ENCODE measurements around the gene TBC1D5. TPM values are rescaled to one million over a fixed set of nuclear protein-coding genes. Genes with fewer than 3 reads are reported as not detected.
"Not testable (repeated sequence)": the region's sequence is repeated elsewhere in the genome, so short reads cannot be mapped to it uniquely, and the experiment has no call there.

Gene TBC1D5
- total and polyA plus RNA-seq, 4 donors, result 11.8 to 75.5 (median 34.5) TPM

- no peaks in the 10 kb centered on the region for H3K27me3 ChIP-seq (ENCODE audit: control insufficient read depth in 1 of 2, insufficient read depth in 2 of 2, low read length in 1 of 2)
- H3K4me3 ChIP-seq (ENCODE audit: low read length in 2 of 2), result no peak overlapping the region
- ATAC-seq (ENCODE audit: low FRiP score) (no peak), DNase-seq (no peak)
- no peaks in the 10 kb centered on the region for H3K9me3 ChIP-seq (ENCODE audit: control insufficient read depth, low read length)
- no peak overlapping the region for H3K27ac ChIP-seq (ENCODE audit: low read depth in 1 of 2, low read length in 2 of 2)
- intact Hi-C loops (cut with DNase I), result no loop called here
- no peaks in the 10 kb centered on the region for H3K36me3 ChIP-seq (ENCODE audit: control insufficient read depth in 1 of 2, insufficient read depth in 2 of 2, low read length in 1 of 2)
- no peaks in the 10 kb centered on the region for H3K4me1 ChIP-seq (ENCODE audit: control insufficient read depth in 1 of 2, insufficient read depth in 2 of 2, low read length in 2 of 2)
- WGBS, 2 donors, result 97 to 98% methylated on average over 2 of the region's 2 CpGs
Measured at GRCh38 chr3:17623464-17623863, 119.0 kb downstream of the TBC1D5 start.

DNA sequence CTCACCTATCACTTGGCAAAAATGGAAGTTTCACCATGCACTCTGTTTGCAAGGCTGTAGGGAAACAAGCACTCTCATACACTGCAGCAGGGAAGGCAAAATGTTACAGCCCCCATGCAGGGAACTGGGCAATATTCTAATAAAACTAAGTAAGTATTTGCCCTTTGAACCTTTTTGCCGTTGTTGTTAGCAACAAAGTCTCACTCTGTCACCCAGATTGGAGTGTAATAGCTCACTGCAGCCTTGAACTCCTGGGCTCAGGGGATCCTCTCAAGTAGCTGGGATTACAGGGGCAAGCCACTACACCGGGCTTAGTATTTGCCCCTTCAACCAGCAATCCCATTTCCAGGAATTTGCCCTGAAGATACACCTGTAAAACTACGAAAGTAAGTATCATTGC is 122.5 kb downstream of the TBC1D5 start:
- H3K4me3 ChIP-seq (ENCODE audit: low read length in 2 of 2), result no peak overlapping the region
- no peak for ATAC-seq (ENCODE audit: low FRiP score)
- H3K27ac ChIP-seq (ENCODE audit: low read depth in 1 of 2, low read length in 2 of 2), result no peak overlapping the region
- 89 to 92% methylated on average over 3 of the region's 3 CpGs for WGBS, 2 donors
- no peaks in the 10 kb centered on the region for H3K9me3 ChIP-seq (ENCODE audit: control insufficient read depth, low read length)
- H3K4me1 ChIP-seq (ENCODE audit: control insufficient read depth in 1 of 2, insufficient read depth in 2 of 2, low read length in 2 of 2), result no peaks in the 10 kb centered on the region
- no peak for DNase-seq
- intact Hi-C loops (cut with DNase I), result no loop called here
- no peaks in the 10 kb centered on the region for H3K27me3 ChIP-seq (ENCODE audit: control insufficient read depth in 1 of 2, insufficient read depth in 2 of 2, low read length in 1 of 2)
- H3K36me3 ChIP-seq (ENCODE audit: control insufficient read depth in 1 of 2, insufficient read depth in 2 of 2, low read length in 1 of 2), result no peaks in the 10 kb centered on the region

- H3K9me3 ChIP-seq (ENCODE audit: control insufficient read depth, low read length); H3K4me1 ChIP-seq (ENCODE audit: control insufficient read depth in 1 of 2, insufficient read depth in 2 of 2, low read length in 2 of 2); H3K4me3 ChIP-seq (ENCODE audit: low read length in 2 of 2); H3K27me3 ChIP-seq (ENCODE audit: control insufficient read depth in 1 of 2, insufficient read depth in 2 of 2, low read length in 1 of 2); ATAC-seq (ENCODE audit: low FRiP score); H3K36me3 ChIP-seq (ENCODE audit: control insufficient read depth in 1 of 2, insufficient read depth in 2 of 2, low read length in 1 of 2); intact Hi-C loops (cut with DNase I); H3K27ac ChIP-seq (ENCODE audit: low read depth in 1 of 2, low read length in 2 of 2); DNase-seq: not testable (repeated sequence)
- 78 to 80% methylated on average over 4 of the region's 4 CpGs for WGBS, 2 donors
Measured at GRCh38 chr3:17613017-17613416, 129.4 kb downstream of the TBC1D5 start.

DNA sequence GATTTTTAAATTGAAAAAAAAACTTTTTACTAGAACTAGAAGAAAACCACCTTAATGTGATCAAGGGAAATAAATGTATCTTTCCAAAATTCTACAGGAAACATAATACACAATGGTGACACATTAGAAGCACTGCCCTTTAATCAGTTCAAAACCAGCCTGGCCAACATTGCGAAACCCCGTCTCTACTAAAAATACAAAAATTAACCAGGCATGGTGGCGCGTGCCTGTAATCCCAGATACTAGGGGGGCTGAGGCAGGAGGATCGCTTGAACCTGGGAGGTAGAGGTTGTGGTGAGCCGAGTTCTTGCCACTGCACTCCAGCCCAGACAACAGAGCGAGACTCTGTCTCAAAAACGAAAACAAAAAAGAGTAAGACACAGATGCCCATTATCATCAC is 134.5 kb downstream of the TBC1D5 start:
- no peaks in the 10 kb centered on the region for H3K9me3 ChIP-seq (ENCODE audit: control insufficient read depth, low read length)
- no peak overlapping the region for H3K27ac ChIP-seq (ENCODE audit: low read depth in 1 of 2, low read length in 2 of 2)
- intact Hi-C loops (cut with DNase I), result no loop called here
- ATAC-seq (ENCODE audit: low FRiP score) (no peak), DNase-seq (no peak)
- WGBS, 2 donors, result 95 to 96% methylated on average over 8 of the region's 8 CpGs
- H3K4me3 ChIP-seq (ENCODE audit: low read length in 2 of 2), result no peak overlapping the region
- no peaks in the 10 kb centered on the region for H3K36me3 ChIP-seq (ENCODE audit: control insufficient read depth in 1 of 2, insufficient read depth in 2 of 2, low read length in 1 of 2)
- H3K4me1 ChIP-seq (ENCODE audit: control insufficient read depth in 1 of 2, insufficient read depth in 2 of 2, low read length in 2 of 2), result no peaks in the 10 kb centered on the region
- H3K27me3 ChIP-seq (ENCODE audit: control insufficient read depth in 1 of 2, insufficient read depth in 2 of 2, low read length in 1 of 2), result no peaks in the 10 kb centered on the region

GRCh38 chr3:17605934-17606333 is 136.5 kb downstream of the TBC1D5 start:
- no peaks in the 10 kb centered on the region for H3K27me3 ChIP-seq (ENCODE audit: control insufficient read depth in 1 of 2, insufficient read depth in 2 of 2, low read length in 1 of 2)
- ATAC-seq (ENCODE audit: low FRiP score) (no peak), DNase-seq (no peak)
- WGBS, 2 donors, result 93 to 94% methylated on average over 5 of the region's 5 CpGs
- no peaks in the 10 kb centered on the region for H3K9me3 ChIP-seq (ENCODE audit: control insufficient read depth, low read length)
- no peak overlapping the region for H3K4me3 ChIP-seq (ENCODE audit: low read length in 2 of 2)
- no peaks in the 10 kb centered on the region for H3K4me1 ChIP-seq (ENCODE audit: control insufficient read depth in 1 of 2, insufficient read depth in 2 of 2, low read length in 2 of 2)
- H3K27ac ChIP-seq (ENCODE audit: low read depth in 1 of 2, low read length in 2 of 2), result no peak overlapping the region
- no peaks in the 10 kb centered on the region for H3K36me3 ChIP-seq (ENCODE audit: control insufficient read depth in 1 of 2, insufficient read depth in 2 of 2, low read length in 1 of 2)
- intact Hi-C loops (cut with DNase I), result no loop called here

GRCh38 chr3:17605032-17605431 is 137.4 kb downstream of the TBC1D5 start:
- H3K4me3 ChIP-seq (ENCODE audit: low read length in 2 of 2), result no peak overlapping the region
- ATAC-seq (ENCODE audit: low FRiP score) (no peak), DNase-seq (no peak)
- H3K27me3 ChIP-seq (ENCODE audit: control insufficient read depth in 1 of 2, insufficient read depth in 2 of 2, low read length in 1 of 2), result no peaks in the 10 kb centered on the region
- no peaks in the 10 kb centered on the region for H3K4me1 ChIP-seq (ENCODE audit: control insufficient read depth in 1 of 2, insufficient read depth in 2 of 2, low read length in 2 of 2)
- no peaks in the 10 kb centered on the region for H3K9me3 ChIP-seq (ENCODE audit: control insufficient read depth, low read length)
- H3K36me3 ChIP-seq (ENCODE audit: control insufficient read depth in 1 of 2, insufficient read depth in 2 of 2, low read length in 1 of 2), result no peaks in the 10 kb centered on the region
- intact Hi-C loops (cut with DNase I), result no loop called here
- no peak overlapping the region for H3K27ac ChIP-seq (ENCODE audit: low read depth in 1 of 2, low read length in 2 of 2)

DNA sequence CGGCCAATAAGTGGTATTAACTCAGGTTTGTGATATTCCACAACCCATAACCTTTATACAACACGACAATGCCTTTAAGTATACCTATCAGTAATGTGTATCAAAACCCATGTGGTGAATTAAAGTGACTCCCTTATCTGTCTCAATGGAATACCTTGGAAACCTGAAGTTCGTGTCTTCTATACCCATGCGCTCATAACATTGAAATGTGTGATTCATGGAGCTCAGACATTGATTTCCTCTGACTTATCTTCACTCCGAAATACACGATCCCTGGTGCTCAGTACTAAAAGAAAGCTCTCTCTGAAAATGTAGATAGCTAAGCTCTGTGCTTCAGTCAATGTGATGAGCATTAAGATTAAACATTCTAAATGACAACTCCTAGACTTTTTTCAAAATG is 140.3 kb downstream of the TBC1D5 start:
- intact Hi-C loops (cut with DNase I), result no loop called here
- DNase-seq (no peak), ATAC-seq (ENCODE audit: low FRiP score) (no peak)
- 96 to 97% methylated on average over 6 of the region's 6 CpGs for WGBS, 2 donors
- Histone ChIP-seq H3K4me3 (ENCODE audit: low read length in 2 of 2) (no peak overlapping the region), H3K4me1 (ENCODE audit: control insufficient read depth in 1 of 2, insufficient read depth in 2 of 2, low read length in 2 of 2) (no peaks in the 10 kb centered on the region), H3K27ac (ENCODE audit: low read depth in 1 of 2, low read length in 2 of 2) (no peak overlapping the region), H3K9me3 (ENCODE audit: control insufficient read depth, low read length) (no peaks in the 10 kb centered on the region), H3K27me3 (ENCODE audit: control insufficient read depth in 1 of 2, insufficient read depth in 2 of 2, low read length in 1 of 2) (no peaks in the 10 kb centered on the region), H3K36me3 (ENCODE audit: control insufficient read depth in 1 of 2, insufficient read depth in 2 of 2, low read length in 1 of 2) (no peaks in the 10 kb centered on the region)

DNA sequence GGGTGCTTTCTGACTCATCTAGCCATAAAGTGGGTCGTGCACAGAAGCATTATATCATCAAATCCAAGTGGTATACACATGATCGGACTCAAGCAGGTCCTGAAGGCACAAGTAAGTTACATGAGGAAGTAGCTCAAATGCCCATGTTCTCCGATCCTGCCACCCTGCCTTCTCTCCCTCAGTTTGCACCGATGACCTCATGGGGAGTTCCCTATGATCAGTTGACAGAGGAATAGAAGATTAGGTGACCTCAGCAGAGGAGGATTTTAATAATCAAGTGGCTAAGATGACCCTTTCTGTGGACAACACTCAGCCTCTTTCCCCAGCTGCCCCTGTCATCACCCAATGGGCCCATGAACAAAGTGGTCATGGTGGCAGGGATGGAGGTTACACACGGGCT is 149.5 kb downstream of the TBC1D5 start:
- Histone ChIP-seq H3K4me3 (ENCODE audit: low read length in 2 of 2) (no peak overlapping the region), H3K27ac (ENCODE audit: low read depth in 1 of 2, low read length in 2 of 2) (no peak overlapping the region), H3K9me3 (ENCODE audit: control insufficient read depth, low read length) (peaks cover 4% of the 10 kb centered on the region), H3K27me3 (ENCODE audit: control insufficient read depth in 1 of 2, insufficient read depth in 2 of 2, low read length in 1 of 2) (no peaks in the 10 kb centered on the region), H3K36me3 (ENCODE audit: control insufficient read depth in 1 of 2, insufficient read depth in 2 of 2, low read length in 1 of 2) (peaks cover 0 to 1% of the 10 kb centered on the region in 2 donors), H3K4me1 (ENCODE audit: control insufficient read depth in 1 of 2, insufficient read depth in 2 of 2, low read length in 2 of 2) (no peaks in the 10 kb centered on the region)
- DNase-seq (no peak), ATAC-seq (ENCODE audit: low FRiP score) (no peak)
- WGBS, 2 donors, result 94 to 98% methylated on average over 5 of the region's 5 CpGs
- intact Hi-C loops (cut with DNase I), result no loop called here

DNA sequence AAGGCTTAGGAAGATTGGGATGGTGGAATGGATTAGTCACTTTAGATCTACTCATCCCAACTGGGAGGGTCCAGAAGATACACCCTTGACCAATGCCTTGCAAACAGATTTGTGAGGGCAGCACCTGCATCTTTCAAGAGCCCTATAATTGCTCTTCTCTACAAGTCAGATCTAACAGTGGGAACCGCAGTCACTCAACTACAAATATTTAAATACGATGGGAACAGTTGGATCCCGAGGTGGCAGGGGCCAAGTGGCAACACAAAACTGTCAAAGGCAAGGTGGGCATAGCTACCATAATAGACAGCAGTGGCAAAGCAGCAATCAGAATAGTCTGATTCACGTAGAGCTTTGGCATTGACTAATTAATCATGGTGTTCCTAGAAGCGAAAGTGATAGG is 152.0 kb downstream of the TBC1D5 start:
- no peaks in the 10 kb centered on the region for H3K4me1 ChIP-seq (ENCODE audit: control insufficient read depth in 1 of 2, insufficient read depth in 2 of 2, low read length in 2 of 2)
- H3K27ac ChIP-seq (ENCODE audit: low read depth in 1 of 2, low read length in 2 of 2), result no peak overlapping the region
- intact Hi-C loops (cut with DNase I), result no loop called here
- no peak overlapping the region for H3K4me3 ChIP-seq (ENCODE audit: low read length in 2 of 2)
- H3K9me3 ChIP-seq (ENCODE audit: control insufficient read depth, low read length), result peaks cover 4% of the 10 kb centered on the region
- no peak for ATAC-seq (ENCODE audit: low FRiP score)
- WGBS, 2 donors, result 97% methylated on average over 5 of the region's 5 CpGs
- peaks cover 0 to 1% of the 10 kb centered on the region in 2 donors for H3K36me3 ChIP-seq (ENCODE audit: control insufficient read depth in 1 of 2, insufficient read depth in 2 of 2, low read length in 1 of 2)
- DNase-seq, result no peak
- H3K27me3 ChIP-seq (ENCODE audit: control insufficient read depth in 1 of 2, insufficient read depth in 2 of 2, low read length in 1 of 2), result no peaks in the 10 kb centered on the region

Measured in aorta (tissue), 5 donors.